Osteoblast (primary cell): ENCODE data around the gene PTGES2. TPM values are rescaled to one million over a fixed set of nuclear protein-coding genes. Genes with fewer than 3 reads are reported as not detected.

Source experiments
- DNase-seq: peaks from one replicate; pipeline ENCODE4 v3.0.0; 2011; ENCODE audit warnings: low spot score, mixed read lengths; ENCODE audit not compliant: insufficient read length; ENCODE audit errors: missing footprints
- H2AFZ ChIP-seq: 2 replicates; pipeline ENCODE4 v1.6.0; 2011; ENCODE audit warnings: mild to moderate bottlenecking, low read length
- H3K27ac ChIP-seq: 2 replicates; pipeline ENCODE4 v1.5.1; 2011; ENCODE audit warnings: mild to moderate bottlenecking, low read depth, low read length, moderate library complexity
- H3K27me3 ChIP-seq: 2 replicates; pipeline ENCODE4 v1.6.0; 2012; ENCODE audit warnings: mild to moderate bottlenecking, control low read depth, inconsistent platforms, low read length, moderate library complexity; ENCODE audit not compliant: insufficient read depth
- H3K36me3 ChIP-seq: 2 replicates; pipeline ENCODE4 v1.5.1; 2011; ENCODE audit warnings: mild to moderate bottlenecking, low read length, control low read depth, moderate library complexity; ENCODE audit not compliant: insufficient read depth
- H3K4me1 ChIP-seq: 2 replicates; pipeline ENCODE4 v1.5.1; 2011; ENCODE audit warnings: mild to moderate bottlenecking, low read length, control low read depth, moderate library complexity; ENCODE audit not compliant: insufficient read depth
- H3K4me2 ChIP-seq: 2 replicates; pipeline ENCODE4 v1.6.0; 2011; ENCODE audit warnings: mild to moderate bottlenecking, low read length; ENCODE audit not compliant: insufficient read depth
- H3K4me3 ChIP-seq: fragments of 200-600 bp; sonication (generic); 3 replicates; pipeline ENCODE4 v1.5.1; 2012; ENCODE audit warnings: mild to moderate bottlenecking, low read length, inconsistent platforms; ENCODE audit not compliant: insufficient read depth
- H3K79me2 ChIP-seq: 2 replicates; pipeline ENCODE4 v1.6.0; 2012; ENCODE audit warnings: mild to moderate bottlenecking, low read length, control low read depth, inconsistent platforms; ENCODE audit not compliant: insufficient read depth
- H3K9me3 ChIP-seq: 2 replicates; pipeline ENCODE4 v1.5.1; 2011; ENCODE audit warnings: low read depth, low read length, control low read depth
- H4K20me1 ChIP-seq: 2 replicates; pipeline ENCODE4 v1.6.0; 2012; ENCODE audit warnings: mild to moderate bottlenecking, low read length, control low read depth; ENCODE audit not compliant: insufficient read depth
- CTCF ChIP-seq: IDR thresholded peaks from 2 replicates; pipeline ENCODE4 v1.5.1; 2011; ENCODE audit warnings: mild to moderate bottlenecking, low read depth, low read length, moderate library complexity; ENCODE audit errors: extremely low read depth
- total RNA-seq: library from RNA; depleted of rRNA; stranded (reverse); fragments of >200 nt; gene quantifications from 2 replicates; pipeline ENCODE4 v1.2.3, GENCODE V29; 2012

PTGES2 gene
- total RNA-seq, 1 donor = 50.3 TPM

- Histone ChIP-seq H4K20me1 (no peaks in the 10 kb centered on the region), H3K27ac (no peak overlapping the region), H3K9me3 (no peaks in the 10 kb centered on the region), H3K36me3 (no peaks in the 10 kb centered on the region), H3K4me1 (no peaks in the 10 kb centered on the region), H3K27me3 (peaks cover 5% of the 10 kb centered on the region), H3K4me3 (no peak overlapping the region), H3K4me2 (no peak overlapping the region), H2AFZ (no peak overlapping the region), H3K79me2 (no peaks in the 10 kb centered on the region)
- TF ChIP-seq CTCF = no peak
- peak; percentile 29 for DNase-seq
These were observed 18.0 kb upstream of the PTGES2 start for GRCh38 chr9:128145536-128145935.

- DNase-seq = peak; percentile 79
- Histone ChIP-seq H3K4me2 (no peak overlapping the region), H3K4me1 (no peaks in the 10 kb centered on the region), H3K36me3 (no peaks in the 10 kb centered on the region), H3K27ac (no peak overlapping the region), H3K9me3 (no peaks in the 10 kb centered on the region), H3K4me3 (no peak overlapping the region), H4K20me1 (no peaks in the 10 kb centered on the region), H2AFZ (no peak overlapping the region), H3K27me3 (peaks cover 5% of the 10 kb centered on the region), H3K79me2 (no peaks in the 10 kb centered on the region)
- no peak for TF ChIP-seq CTCF
These were observed 17.0 kb upstream of the PTGES2 start for GRCh38 chr9:128144239-128145181.

GRCh38 chr9:128143525-128144238 is 16.2 kb upstream of the PTGES2 start:
- Histone ChIP-seq H3K9me3 (no peaks in the 10 kb centered on the region), H3K79me2 (no peaks in the 10 kb centered on the region), H3K36me3 (no peaks in the 10 kb centered on the region), H3K4me2 (no peak overlapping the region), H3K27me3 (peaks cover 5% of the 10 kb centered on the region), H4K20me1 (no peaks in the 10 kb centered on the region), H2AFZ (no peak overlapping the region), H3K4me3 (no peak overlapping the region), H3K4me1 (no peaks in the 10 kb centered on the region), H3K27ac (no peak overlapping the region)
- DNase-seq = peak; percentile 32
- TF ChIP-seq CTCF = no peak

GRCh38 chr9:128142596-128142995 is 15.1 kb upstream of the PTGES2 start:
- no peaks in the 10 kb centered on the region for H3K79me2 ChIP-seq
- no peaks in the 10 kb centered on the region for H3K4me1 ChIP-seq
- no peaks in the 10 kb centered on the region for H3K9me3 ChIP-seq
- H4K20me1 ChIP-seq = no peaks in the 10 kb centered on the region
- H3K36me3 ChIP-seq = no peaks in the 10 kb centered on the region
- no peak overlapping the region for H3K4me2 ChIP-seq
- no peak overlapping the region for H2AFZ ChIP-seq
- peak; percentile 34 for DNase-seq
- no peak overlapping the region for H3K4me3 ChIP-seq
- no peak overlapping the region for H3K27ac ChIP-seq
- H3K27me3 ChIP-seq = no peaks in the 10 kb centered on the region
- TF ChIP-seq CTCF = no peak
